Cardiac septum (tissue), 1 donor: Measurements from ENCODE around the gene IAH1. TPM values are rescaled to one million over a fixed set of nuclear protein-coding genes. Genes with fewer than 3 reads are reported as not detected.
A peak's percentile ranks its signal among the peaks of the same experiment; 100 is the strongest.

ENCODE experiments used
- DNase-seq: peaks from one replicate; pipeline ENCODE4 v3.0.0-alpha.2; 2020; ENCODE audit warnings: low spot score
- intact Hi-C: fragments of 100-400 bp; cut with DNase I; formaldehyde crosslinking; loops from one replicate; pipeline ENCODE4 v1.14.0; 2022
- long read RNA-seq: library from polyadenylated mRNA; unstranded; transcript quantifications from one replicate; pipeline ENCODE4 v2.0.0, GENCODE V29; 2021
- total RNA-seq: library from RNA; stranded (reverse); fragmentation: NEBNext Ultra II Directional; extraction: Animal tissue kit (Norgen Biotek cat#: 25700); gene quantifications from one replicate; pipeline ENCODE4 v1.2.1, GENCODE V29; 2021
- donor health status: DM: no; HTN: no; CAD: no.

Gene IAH1, protein sequence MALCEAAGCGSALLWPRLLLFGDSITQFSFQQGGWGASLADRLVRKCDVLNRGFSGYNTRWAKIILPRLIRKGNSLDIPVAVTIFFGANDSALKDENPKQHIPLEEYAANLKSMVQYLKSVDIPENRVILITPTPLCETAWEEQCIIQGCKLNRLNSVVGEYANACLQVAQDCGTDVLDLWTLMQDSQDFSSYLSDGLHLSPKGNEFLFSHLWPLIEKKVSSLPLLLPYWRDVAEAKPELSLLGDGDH
- 92.0 TPM for total RNA-seq
- long read RNA-seq, transcript IAH1-215 (6 exons, 1,266 nt), result major isoform, 74 of 96 reads
- long read RNA-seq, transcript IAH1-202 (5 exons, 2,137 nt), result minor isoform, 7 of 96 reads
- long read RNA-seq, partial matches to known transcripts, result 3 of 96 reads
- long read RNA-seq, other reads (novel, unspliced or antisense), result 9 of 96 reads

DNA sequence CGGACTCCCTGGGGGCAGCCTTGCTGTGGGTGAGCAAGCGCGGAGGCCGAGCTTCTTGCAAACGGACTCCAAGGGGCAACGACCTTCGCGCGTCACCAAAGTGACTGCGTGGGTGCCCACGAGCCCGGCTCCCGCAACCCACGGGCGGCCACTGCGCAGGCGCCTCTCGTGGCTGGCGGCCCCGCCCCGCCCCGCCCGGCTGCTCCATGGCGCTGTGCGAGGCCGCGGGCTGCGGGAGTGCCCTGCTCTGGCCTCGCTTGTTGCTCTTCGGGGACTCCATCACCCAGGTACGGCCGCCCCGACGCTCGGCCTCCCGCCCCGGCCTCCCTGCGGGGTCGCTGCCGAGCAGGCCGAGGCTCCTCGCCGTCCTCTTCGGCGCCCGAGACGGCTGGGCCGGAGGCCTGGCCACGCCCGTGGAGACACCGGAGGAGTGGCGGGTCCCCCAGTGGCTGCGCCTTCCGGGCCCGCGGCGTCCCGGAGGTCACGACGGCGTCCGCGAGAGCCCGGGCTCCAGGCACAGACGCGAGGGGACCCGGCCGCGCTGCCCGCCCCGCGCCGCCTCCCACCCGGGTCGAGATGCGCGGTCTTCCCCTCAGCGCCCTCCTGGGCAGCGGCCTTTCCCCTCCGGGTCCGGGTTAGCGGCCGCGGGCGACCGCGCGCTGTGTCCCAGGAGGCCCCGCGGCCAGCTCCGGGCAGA is at the start of gene IAH1:
IAH1 (plus strand) TSS at position 191 of the 697 bp plus-strand sequence; CDS start at position 207, 16 bp downstream.
- intact Hi-C loops, result loop anchor here (5.0 to 10.0 kb wide), 3 partner anchors 83 to 570 kb away; partner anchors contain the start of genes ADAM17, KLF11 and YWHAQ

DNA sequence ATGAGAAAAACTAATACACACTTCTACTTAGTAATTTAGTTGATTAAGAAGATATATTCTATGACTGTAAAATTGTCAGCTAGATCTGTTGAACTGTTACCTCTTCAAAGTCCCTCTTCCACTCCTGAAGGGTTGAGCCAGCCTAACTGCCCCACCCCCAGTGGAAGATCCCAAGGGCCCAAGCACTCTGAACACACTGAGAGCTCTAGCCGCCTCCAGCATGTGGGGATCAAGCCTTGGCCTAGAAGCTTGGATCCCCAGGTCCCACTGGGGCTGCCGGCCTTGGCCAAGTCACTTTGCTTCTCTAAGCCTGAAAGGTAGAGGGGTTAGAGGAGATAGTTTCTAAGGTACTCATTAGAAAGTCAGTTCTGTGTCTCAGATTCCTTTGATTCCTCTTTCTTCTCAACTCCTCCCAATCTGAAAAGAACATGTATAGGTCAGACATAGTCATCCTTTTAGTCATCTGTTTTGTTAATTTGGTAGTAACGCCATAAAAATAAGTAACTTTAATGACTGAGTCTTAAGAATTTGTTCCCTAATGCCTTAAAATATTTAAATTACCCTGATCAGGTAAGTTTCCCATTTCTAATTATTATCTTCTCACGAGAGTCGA is 45.3 kb upstream of the IAH1 start:
- DNase-seq, result no peak
- intact Hi-C loops, result no loop called here

More for the DNA sequence above, at the start of gene IAH1:
- DNase-seq, result peak; percentile 88

DNA sequence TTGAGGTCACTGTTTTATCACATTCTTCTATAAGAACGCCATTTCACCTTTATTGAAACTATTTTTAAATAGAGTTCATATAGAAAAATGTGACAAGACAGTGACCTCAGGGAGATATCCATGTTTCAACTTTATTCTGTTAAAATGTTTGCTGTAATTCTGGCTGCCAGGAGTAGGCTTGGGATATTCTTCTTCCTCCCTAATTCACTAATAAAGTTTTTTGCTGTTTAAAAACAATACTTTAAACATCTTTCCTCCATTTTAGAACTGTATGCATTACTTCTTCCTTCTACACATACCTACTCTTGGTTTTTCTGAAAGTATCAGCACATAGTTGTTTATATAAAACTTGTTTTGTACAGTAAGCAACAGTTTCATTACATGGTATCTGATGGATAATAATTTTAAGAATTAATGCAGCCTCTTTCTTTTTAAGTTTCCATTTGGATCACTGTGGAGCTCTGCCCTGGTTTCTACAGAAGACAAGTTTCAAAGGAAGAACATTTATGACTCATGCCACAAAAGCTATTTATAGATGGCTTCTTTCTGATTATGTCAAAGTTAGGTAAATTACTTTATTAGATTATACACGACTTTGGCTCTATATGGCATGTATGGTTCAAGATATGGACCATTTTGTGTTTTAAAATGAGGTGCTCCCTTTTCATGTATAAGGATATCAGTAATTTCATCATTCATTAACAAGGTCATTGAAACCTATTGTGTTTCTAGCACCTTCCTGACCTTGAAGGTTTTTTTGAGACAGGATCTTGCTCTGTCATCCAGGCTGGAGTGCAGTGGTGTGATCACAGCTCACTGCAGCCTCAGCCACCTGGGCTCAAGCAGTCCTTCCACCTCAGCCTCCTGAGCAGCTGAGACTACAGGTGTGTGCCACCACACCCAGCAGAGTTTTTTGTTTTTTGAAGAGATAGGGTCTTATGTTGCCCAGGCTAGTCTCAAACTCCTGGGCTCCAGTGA is 43.7 kb upstream of the IAH1 start:
- DNase-seq, result no peak
- intact Hi-C loops, result no loop called here

DNA sequence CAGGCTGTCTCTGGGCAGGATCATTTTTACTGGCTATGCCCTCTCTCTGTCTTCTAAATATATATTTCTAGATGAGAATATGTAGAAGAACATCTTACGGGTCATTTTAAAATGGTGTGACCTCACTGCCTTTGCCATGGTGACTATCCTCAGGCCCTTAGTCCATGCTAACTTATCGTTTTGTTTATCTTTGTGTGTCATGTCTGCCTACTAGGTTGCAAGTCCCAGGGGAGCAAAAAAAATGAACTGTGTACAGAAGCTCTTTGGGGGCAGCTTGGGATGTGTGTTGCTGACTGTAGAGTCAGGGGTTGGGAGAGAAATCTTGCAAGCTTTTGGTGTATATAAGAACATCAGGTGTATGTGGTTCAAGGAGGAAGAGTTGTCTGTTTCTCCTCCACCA is 39.9 kb upstream of the IAH1 start:
- no peak for DNase-seq
- intact Hi-C loops, result no loop called here

DNA sequence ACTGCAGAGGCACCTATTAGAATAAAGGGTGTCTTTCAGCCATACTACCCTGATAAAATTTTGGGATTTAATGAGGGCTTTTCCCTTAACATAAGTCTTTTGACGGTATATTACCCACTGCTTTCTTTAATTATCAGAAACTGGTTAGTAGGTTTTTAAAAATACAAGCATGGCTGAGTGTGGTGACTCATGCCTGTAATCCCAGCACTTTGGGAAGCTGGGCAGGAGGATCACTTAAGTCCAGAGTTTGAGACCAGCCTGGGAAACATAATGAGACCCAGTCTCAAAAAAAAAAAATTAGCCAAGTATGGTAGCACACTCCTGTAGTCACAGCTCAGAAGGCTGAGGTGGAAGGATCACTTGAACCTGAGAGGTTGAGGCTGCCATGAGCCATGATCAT is 34.8 kb upstream of the IAH1 start:
- intact Hi-C loops, result no loop called here
- no peak for DNase-seq

DNA sequence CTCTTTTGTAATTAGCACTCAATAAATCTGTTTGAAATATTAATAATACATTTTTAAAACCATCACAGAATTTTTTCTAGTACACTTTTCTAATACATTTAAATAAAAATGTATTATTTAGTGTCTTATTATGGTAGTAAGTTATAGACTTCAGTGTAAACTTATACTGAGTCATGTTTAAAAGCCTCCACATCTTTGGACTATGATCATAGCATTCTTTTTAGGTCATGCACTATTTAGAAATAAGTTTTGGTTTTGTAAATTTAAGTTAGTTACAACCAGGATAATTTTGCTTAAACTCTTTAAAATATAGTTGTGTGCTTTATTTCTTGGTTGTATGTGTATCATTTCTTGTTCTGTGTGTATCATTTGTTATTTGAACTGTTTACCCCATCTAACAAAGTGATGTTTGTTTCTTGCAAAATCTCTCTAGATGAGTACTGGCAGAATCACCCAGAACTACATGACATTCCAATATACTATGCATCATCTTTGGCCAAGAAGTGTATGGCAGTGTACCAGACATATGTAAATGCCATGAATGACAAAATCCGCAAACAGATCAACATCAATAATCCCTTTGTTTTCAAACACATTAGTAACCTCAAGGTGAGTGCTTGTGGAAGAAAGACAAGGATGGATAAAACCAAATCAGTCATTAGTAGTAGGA is 34.2 kb upstream of the IAH1 start:
- DNase-seq, result no peak
- intact Hi-C loops, result no loop called here

DNA sequence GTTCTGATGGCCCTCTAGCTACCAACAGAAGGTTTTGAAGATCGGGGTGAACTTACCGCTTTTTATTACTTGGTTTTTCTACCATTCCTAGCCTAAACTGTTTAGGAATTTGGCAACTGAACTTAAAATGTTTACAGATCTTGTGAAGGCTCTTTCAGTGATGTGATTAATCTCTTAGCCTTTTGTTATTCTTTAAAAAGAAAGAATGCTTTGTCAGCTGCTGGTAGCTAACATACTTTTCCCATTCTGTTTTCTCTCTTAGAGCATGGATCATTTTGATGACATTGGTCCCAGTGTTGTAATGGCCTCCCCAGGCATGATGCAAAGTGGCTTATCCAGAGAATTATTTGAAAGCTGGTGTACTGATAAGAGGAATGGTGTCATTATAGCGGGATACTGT is 32.8 kb upstream of the IAH1 start:
- no peak for DNase-seq
- intact Hi-C loops, result no loop called here

DNA sequence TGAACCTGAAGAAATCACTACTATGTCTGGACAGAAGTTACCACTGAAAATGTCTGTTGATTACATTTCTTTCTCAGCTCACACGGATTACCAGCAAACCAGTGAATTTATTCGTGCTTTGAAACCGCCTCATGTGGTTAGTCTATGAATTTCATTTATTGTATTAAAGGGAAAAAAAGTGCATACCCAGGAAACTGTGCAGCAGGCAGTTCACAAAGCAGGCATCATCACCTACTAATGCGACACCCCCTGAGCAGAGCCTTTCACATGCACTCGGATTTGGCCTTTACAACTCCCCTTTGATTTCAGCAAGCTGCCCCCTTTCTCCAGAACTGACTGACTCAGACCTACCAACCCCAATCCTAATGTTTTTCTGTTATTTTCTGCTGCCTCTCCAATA is 30.8 kb upstream of the IAH1 start:
- intact Hi-C loops, result no loop called here
- DNase-seq, result no peak

DNA sequence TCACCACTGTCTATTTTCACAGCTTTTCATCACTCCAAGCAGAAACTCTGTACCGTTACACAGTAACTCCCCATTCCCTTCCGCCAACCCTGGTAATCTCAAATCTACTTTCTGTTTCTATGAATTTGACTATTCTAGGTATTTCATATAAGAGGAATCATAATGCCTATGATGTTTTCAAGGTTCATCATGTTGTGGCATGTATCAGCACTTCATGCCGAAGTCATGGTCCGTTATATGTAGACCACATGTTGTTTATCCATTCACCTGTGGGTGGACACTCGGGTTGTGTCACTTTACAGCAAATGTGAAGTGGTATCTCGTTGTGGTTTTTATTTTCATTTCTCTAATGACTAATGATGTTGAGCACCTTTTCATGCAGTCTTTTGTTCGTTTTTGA is 29.3 kb upstream of the IAH1 start:
- intact Hi-C loops, result no loop called here
- no peak for DNase-seq

DNA sequence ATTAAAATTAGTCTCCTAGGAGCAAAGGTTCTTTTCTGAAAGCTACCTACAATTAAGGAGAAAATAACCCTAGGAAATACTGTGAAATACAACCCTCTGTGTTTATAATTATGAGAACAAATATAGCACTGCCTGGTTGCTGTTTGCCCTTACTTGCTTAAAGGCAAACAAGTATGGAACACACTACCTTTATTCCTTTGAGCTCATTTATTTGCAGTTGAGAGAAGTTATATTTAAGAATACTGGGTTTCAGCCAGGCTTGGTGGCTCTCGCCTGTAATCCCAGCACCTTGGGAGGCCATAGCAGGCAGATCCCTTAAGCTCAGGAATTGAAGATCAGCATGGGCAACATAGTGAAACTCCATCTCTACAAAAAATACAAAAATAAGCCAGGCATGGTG is 23.1 kb upstream of the IAH1 start:
- intact Hi-C loops, result no loop called here
- no peak for DNase-seq

DNA sequence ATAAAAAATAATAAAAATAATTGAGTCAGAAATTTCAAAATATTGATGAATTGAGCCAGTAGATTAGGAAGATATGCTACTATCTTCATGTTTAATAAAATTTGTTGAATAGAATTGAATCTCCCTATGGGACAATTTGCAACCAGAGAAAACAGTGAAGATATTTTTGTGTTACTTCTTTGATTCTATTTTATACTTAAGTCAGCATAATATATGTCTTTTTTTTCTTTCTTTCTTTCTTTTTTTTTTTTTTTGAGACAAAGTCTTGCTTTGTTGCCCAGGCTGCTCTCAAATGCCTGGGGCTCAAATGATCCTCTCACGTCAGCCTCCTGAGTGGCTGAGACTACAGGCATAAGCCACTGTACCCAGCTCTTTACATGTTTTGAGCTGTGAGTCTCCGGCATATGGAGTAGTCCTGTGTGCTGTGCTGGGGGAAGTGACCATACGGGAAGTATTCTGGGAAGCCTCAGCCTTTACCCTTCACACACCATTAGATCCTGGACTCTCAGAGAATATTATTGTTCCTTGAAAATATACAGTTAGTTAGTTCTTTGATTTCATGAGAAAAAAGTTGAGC is 13.8 kb upstream of the IAH1 start:
- no peak for DNase-seq
- intact Hi-C loops, result no loop called here

DNA sequence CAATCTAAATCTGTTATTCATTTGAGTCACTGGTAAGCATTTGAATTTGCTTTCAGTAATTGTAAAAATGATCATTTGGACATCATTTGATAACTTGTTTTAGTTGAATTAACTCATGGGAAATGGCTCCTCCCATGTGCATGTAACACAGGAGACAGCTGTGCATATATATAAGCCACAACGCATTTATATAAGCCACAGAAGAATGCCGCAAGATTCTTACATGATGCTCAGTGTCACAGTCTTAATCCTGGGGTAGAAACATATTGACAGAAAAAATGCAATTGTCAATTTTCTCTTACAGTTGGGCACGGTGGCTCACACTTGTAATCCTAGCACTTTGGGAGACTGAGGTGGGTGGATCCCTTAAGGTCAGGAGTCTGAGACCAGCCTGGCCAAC is 13.3 kb upstream of the IAH1 start:
- DNase-seq, result no peak
- intact Hi-C loops, result no loop called here

DNA sequence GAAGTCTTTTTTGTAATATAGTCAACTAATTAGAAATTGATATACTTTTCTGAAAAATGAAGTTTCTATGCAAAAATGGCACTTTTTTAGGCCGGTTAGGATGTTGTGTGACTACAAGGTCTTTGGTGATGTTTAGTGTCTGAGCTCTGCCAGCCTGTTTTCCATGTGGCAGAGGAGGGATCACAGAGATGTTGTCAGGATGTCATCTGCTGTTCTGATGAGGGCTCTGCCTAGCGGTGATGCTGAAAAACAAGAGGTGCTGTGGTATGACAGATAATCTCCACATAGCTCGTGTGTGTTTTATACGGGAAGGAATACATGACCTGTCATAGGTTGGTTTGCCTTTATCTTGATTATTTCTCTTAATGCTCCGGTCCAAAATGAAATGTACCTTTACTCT is 12.0 kb upstream of the IAH1 start:
- no peak for DNase-seq
- intact Hi-C loops, result no loop called here

DNA sequence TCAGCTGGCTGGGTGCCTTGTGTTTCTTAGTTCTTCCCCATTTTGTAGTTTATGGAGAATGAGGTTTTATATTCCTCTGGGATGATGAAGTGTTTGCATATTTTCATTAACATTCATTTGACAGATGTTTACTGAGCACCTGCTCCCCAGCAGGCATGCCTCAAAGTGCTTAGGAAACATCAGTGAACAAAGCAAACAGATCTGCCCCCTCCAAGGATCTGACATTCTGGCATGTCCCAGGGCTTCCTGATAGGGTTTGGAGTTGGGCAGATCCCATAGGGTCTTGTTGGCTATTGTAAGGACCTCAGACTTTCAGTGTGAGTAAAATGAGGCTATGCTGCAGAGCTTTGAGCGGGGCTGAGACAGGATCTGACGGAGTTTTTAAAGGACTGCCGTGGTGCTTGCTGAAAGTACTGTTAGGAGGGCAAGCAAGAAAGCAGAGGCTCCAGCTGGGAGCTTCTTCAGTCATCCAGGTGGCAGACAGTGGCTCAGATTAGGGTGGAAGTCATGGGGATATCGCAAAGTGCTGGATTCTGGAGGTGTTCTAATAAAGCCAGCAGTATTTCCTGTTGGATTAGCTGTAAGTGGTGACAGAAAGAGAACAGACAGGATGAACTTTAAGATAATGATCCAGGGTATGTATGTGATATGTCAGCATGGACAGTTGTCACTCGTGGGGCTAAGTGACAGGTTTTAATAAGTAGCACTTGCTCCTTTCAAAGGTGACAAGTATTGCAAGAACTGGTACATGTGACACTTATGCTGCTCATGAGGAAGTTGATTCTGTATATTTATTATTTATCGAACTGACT is 11.3 kb upstream of the IAH1 start:
- DNase-seq, result no peak
- intact Hi-C loops, result no loop called here

DNA sequence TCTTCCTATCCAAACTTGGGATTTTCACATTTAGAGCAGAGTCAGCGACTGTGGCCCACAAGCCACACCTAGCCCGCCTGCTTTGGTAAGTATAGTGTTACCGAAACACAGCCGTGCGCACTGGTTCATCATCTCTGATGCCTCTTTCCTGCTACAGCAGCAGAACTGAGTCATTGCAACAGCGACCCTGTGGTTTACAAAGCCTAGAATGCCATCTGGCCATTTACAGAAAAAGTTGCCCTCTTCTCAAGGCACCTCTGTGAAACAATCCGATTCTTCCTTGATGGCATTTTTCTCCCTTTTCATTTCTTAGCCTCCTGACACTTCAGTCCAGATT is 10.7 kb upstream of the IAH1 start:
- no peak for DNase-seq
- intact Hi-C loops, result no loop called here

DNA sequence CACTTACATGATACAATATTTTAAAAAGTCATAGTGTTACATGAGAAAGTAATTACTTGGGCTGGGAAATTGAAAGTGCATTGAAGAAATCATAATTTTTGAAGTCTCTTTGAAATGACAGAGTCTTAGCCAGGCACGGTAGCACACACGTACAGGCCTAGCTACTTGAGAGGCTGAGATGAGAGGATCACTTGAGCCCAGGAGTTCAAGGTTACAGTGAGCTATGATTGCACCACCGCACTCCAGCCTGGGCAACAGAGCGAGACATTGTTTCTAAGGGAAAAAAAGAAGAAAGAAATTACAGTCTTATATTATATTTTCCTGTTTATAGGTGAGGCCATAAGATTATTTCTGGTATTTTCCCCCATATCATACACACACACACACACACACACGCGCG is 9.2 kb upstream of the IAH1 start:
- DNase-seq, result no peak
- intact Hi-C loops, result no loop called here

DNA sequence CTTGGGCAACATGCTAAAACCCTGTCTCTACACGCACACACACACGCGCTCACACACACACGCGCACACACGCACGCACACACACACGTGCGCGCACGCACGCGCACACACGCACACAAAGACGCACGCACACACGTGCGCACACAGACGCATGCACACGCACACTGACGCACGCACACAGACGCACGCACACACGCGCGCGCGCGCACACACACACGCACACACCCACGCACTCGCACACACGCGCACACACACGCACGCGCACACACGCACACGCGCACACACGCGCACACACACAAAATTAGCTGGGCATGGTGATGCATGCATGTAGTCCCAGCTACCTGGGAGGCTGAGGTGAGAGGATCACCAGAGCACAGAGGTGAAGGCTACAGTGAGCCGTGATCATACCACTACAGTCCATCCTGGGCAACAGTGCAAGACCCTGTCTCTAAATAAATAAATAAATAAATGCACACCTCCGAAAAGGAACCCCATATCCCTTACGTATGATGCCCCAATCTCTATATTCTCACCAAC is 8.1 kb upstream of the IAH1 start:
- intact Hi-C loops, result no loop called here
- no peak for DNase-seq

DNA sequence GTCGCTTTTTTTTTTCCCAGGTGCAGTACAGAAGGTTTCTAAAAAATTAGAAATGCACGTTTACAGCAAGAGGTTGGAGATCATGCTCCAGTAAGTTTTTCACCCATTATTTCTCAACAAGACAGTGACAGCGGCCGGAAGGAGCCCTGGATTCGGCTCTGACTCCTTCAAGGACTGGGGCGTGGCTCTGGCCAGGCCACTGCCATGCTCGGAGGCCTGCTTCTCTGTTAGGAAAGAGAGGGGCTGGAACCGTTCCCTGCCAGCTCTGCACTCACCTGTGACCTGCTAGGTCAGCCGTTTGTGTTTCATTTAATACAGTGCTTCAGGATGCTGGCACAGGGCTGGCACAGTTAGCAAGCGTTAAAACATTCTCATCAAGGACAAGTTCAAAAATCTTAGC is 6.7 kb upstream of the IAH1 start:
- intact Hi-C loops, result no loop called here
- DNase-seq, result no peak
